Panc1 (cell line): ENCODE data around the gene ADCY4.

Experiments used
- POLR2AphosphoS5 ChIP-seq: IDR thresholded peaks from 2 replicates; pipeline ENCODE4 v1.6.1; 2012; ENCODE audit warnings: mild to moderate bottlenecking, low read depth, low read length, moderate library complexity
- SIN3A ChIP-seq: IDR thresholded peaks from 2 replicates; pipeline ENCODE4 v1.6.1; 2012; ENCODE audit warnings: low read depth, mild to moderate bottlenecking, low read length, moderate library complexity, borderline replicate concordance; ENCODE audit not compliant: insufficient read depth
- TCF7L2 ChIP-seq: IDR thresholded peaks from 2 replicates; pipeline ENCODE4 v1.6.1; 2011; ENCODE audit warnings: mild to moderate bottlenecking, low read depth, low read length, inconsistent platforms
- TF ChIP-seq, protein P1 (sequence below): fragments of 450-650 bp; IDR thresholded peaks from 2 replicates; pipeline ENCODE4 v1.5.1; 2017; ENCODE audit warnings: mild to moderate bottlenecking
- TF ChIP-seq, protein P2 (sequence below), 2 experiments: IDR thresholded peaks; 2 replicates each; pipeline ENCODE4 v1.6.1; 2011 to 2012; ENCODE audit warnings: low read depth in 2 of 2, control low read depth in 1 of 2, low read length in 1 of 2, mild to moderate bottlenecking in 1 of 2, moderate library complexity in 1 of 2; ENCODE audit not compliant: insufficient read depth in 1 of 2

DNA sequence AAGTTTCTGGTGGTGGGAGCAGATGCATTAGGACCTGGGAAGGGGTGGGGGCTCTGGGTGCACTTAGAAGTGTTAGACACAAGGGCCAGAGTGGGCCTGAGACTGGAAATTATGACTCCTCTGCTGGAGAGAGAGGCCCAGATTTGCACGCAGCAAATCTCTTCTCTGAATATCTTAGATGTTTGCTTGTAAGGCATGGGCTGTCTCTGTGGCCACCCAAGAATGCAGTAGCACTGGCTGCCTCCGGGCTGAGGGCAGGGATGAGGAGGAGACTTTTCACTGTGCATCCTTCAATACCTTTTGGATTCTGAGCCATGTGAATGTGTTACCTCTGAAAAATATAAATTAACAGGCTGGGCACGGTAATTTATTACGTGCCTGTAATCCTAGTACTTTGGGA is 49.5 kb downstream of the ADCY4 start:
- TF ChIP-seq, protein P1, sequence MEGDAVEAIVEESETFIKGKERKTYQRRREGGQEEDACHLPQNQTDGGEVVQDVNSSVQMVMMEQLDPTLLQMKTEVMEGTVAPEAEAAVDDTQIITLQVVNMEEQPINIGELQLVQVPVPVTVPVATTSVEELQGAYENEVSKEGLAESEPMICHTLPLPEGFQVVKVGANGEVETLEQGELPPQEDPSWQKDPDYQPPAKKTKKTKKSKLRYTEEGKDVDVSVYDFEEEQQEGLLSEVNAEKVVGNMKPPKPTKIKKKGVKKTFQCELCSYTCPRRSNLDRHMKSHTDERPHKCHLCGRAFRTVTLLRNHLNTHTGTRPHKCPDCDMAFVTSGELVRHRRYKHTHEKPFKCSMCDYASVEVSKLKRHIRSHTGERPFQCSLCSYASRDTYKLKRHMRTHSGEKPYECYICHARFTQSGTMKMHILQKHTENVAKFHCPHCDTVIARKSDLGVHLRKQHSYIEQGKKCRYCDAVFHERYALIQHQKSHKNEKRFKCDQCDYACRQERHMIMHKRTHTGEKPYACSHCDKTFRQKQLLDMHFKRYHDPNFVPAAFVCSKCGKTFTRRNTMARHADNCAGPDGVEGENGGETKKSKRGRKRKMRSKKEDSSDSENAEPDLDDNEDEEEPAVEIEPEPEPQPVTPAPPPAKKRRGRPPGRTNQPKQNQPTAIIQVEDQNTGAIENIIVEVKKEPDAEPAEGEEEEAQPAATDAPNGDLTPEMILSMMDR, result no peak
- TF ChIP-seq POLR2AphosphoS5, result no peak
- TF ChIP-seq TCF7L2, result no peak
- TF ChIP-seq, protein P2, sequence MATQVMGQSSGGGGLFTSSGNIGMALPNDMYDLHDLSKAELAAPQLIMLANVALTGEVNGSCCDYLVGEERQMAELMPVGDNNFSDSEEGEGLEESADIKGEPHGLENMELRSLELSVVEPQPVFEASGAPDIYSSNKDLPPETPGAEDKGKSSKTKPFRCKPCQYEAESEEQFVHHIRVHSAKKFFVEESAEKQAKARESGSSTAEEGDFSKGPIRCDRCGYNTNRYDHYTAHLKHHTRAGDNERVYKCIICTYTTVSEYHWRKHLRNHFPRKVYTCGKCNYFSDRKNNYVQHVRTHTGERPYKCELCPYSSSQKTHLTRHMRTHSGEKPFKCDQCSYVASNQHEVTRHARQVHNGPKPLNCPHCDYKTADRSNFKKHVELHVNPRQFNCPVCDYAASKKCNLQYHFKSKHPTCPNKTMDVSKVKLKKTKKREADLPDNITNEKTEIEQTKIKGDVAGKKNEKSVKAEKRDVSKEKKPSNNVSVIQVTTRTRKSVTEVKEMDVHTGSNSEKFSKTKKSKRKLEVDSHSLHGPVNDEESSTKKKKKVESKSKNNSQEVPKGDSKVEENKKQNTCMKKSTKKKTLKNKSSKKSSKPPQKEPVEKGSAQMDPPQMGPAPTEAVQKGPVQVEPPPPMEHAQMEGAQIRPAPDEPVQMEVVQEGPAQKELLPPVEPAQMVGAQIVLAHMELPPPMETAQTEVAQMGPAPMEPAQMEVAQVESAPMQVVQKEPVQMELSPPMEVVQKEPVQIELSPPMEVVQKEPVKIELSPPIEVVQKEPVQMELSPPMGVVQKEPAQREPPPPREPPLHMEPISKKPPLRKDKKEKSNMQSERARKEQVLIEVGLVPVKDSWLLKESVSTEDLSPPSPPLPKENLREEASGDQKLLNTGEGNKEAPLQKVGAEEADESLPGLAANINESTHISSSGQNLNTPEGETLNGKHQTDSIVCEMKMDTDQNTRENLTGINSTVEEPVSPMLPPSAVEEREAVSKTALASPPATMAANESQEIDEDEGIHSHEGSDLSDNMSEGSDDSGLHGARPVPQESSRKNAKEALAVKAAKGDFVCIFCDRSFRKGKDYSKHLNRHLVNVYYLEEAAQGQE (IDR thresholded peaks at IDR 0.05; ENCODE audit: insufficient read depth in 1 of 2, low read depth in 2 of 2, low read length in 1 of 2), result no peak
- TF ChIP-seq SIN3A, result no peak
